ENCODE results near the gene TRABD.
"Not testable (repeated sequence)": the region's sequence is repeated elsewhere in the genome, so short reads cannot be mapped to it uniquely, and the experiment has no call there.

TRABD gene

DNA sequence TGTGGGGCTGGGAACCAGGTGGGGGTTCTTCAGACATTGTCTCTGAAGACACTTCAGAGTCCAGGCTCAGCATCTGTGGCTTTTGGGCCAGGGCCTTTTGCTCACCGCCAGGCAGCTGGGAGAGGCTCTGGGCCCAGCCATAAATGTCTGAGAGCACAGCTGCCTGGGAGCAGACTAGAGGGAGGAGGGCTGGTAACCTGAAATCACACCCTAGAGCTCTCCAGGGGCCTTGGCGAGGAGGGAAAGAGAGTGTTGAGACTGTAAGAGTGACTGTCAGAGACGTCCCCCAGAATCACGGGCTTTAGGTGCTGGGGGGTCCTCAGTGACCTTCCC is 4.1 kb downstream of the TRABD start:
- DNase-seq, result no peak

GRCh38 chr22:50190182-50190940 is 4.6 kb downstream of the TRABD start:
- no peak for DNase-seq

- no peak for DNase-seq
These were observed 5.4 kb downstream of the TRABD start for GRCh38 chr22:50190941-50191741.

GRCh38 chr22:50192436-50193204 is 6.9 kb downstream of the TRABD start:
- DNase-seq, result no peak

DNA sequence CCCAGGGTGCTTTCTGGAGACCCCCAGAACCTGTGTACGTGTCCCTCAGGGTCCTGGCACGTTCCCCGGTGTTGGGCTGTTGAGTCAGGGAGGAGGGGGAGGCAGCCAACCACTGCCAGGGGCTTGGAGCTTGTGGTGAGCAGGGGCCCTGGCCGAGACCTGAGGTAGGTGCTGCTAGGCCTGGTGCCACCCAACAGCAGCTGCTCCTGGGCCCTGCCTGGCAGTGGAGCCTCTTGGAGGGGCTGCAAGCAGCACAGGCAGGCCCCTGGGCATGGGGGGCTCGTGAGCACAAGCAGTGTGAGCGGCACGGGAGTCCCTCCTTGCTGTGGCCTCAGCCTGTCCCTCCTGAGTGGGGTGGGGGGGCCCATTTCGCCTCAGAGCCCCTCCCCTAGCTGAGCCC is 7.9 kb downstream of the TRABD start:
- no peak for DNase-seq

DNA sequence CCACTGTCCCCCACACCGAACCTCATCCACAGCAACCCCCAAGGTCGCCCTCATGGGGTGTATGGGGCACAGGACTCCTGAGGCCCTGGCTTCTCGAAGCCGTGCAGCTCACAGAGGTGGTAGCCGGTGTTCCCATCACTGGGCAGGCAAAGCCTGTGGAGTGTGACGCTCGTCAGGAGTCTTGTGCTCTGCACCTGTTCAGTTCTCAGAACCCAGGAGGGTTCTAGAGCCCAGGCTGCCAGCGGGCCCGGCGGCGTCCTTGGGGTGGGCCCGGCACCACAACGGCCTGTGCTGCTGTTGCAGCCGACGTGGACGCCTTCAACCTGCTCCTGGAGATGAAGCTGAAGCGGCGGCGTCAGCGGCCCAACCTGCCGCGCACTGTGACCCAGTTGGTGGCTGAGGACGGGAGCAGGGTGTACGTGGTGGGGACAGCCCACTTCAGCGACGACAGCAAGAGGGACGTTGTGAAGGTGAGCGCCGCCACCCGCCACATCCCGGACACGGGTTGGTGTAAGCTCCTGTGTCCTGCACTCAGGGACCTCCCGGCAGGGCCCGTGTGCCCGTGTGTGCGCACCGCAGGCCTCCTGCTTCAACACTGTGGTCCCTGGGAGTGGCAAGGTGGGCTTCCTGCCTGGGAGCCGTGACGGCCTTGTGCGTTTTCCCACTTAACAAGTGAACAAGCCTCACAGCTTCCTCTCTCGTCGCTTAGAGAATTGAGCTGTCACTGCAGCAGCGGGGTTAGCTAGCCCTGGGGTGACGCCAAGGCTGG is 8.5 kb downstream of the TRABD start:
- DNase-seq, result no peak

GRCh38 chr22:50196256-50196655 is 10.5 kb downstream of the TRABD start:
- DNase-seq, result no peak

- no peak for DNase-seq
These were observed 11.5 kb downstream of the TRABD start for GRCh38 chr22:50197000-50197800.

DNA sequence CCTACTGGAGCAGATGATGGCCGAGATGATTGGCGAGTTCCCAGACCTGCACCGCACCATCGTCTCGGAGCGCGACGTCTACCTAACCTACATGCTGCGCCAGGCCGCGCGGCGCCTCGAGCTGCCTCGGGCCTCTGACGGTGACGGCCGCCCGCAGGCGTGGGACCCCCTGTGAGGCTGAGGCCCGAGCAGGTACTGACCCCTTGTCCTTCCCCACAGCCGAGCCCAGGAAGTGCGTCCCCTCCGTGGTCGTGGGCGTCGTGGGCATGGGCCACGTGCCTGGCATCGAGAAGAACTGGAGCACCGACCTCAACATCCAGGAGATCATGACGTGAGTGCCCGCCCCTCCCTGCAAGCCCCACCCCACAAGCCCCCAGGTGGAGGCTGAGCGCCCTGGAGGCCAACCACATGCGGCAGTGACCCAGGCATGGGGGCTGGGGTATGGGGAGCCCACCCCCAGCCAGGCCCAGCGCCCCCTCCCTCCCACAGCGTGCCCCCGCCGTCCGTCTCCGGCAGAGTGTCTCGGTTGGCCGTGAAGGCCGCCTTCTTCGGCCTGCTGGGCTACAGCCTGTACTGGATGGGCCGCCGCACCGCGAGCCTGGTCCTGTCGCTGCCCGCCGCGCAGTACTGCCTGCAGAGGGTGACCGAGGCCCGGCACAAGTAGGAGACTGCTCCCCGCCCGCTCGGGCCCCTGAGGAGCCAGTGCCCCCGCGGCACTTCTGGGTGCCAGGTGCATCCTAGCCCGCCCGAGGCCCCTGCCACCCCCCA is 12.3 kb downstream of the TRABD start:
- DNase-seq, result no peak

GRCh38 chr22:50198624-50199017 is 12.9 kb downstream of the TRABD start:
- no peak for DNase-seq

DNA sequence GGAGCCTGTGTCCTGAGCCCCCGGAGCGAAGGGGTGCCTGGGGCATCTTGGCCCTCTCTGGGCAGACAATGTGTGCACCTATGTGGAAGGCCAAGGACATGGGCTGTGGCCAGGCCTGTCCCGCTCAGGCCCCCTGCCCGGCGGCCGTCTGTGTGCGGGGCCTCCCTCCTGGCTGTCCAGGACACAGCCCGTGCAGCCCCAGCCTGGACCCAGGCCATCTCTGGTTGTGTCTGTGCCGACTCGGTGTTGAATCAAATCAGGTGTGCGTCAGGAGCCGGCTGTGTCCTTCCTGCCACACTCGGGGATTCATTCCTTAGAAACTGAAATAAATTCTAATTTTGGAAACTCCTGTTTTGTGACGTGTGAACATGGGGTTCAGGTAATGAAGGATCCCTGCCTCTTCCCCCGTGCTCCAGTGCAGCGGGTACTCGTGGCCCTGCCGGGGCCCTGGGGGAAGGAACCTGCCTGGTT is 13.6 kb downstream of the TRABD start:
- no peak for DNase-seq

DNA sequence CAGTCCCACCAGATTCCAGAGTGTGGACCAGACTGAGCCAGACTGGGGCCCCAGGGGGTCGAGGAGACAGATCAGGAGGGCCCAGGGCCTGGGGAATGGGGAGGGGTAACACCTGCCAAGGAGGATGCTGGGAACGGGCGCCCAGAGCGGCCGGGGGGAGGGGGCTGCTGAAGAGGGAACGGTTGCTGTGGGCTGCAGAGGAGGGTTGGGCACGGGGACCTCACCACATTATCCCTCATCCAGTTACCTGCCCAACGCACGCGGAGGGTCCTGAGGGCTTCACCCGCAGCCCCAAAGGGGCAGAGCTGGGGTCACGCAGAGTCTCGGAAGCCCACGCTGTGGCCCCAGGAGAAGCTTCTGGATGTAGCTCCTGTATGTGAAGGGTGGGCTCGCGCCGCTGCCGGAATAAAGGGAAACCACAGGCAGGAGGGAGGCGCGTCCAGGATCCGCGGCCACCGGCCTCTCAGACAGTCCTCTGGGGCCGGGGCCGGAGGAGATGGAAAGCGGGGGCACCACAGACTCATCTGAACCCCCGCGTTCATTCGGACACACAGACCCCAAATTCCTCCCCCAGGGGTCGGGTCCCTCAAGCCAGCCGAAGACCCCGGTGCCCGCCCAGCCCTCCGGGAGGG is 14.2 kb downstream of the TRABD start:
- no peak for DNase-seq

DNA sequence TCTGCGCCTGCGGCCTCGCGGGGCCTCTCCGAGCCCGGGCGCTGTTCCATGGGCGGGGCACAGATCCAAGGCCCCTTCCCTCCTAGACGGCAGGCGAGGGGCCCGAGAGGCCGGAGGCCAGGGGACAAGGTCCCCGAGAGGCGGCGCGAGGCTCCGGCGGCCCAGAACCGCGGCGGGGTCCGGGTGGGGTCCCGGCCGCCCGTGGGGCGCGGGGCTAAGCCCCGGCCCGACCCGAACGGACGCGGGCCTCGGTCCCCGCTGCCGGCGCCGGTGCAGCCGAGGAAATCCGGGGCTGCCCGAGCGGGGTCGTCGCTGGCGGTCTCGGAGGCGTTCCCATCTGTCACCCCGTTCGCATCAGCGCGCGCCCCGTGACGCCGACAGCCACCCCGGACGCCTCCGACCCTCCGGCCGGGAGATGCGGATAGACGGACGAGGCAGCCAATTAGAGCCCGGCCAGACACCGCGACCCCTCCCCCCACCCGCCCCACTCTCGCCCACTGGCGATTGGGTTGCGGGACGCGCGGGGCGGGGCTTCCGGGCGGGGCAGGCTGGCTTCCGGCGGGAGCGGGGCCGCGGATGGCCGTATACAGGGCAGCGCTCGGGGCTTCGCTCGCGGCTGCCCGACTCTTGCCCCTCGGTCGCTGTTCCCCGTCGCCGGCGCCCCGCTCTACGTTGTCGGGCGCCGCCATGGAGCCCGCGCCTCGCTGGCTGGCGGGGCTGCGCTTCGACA is 14.9 kb downstream of the TRABD start, which contains the start of gene SELENOO:
SELENOO (plus strand) TSS at position 551 of the 730 bp plus-strand sequence; CDS start at position 577, 26 bp downstream.
- DNase-seq, result peak; percentile 82

- DNase-seq, result no peak
These were observed 15.7 kb downstream of the TRABD start for GRCh38 chr22:50201191-50202129.

DNA sequence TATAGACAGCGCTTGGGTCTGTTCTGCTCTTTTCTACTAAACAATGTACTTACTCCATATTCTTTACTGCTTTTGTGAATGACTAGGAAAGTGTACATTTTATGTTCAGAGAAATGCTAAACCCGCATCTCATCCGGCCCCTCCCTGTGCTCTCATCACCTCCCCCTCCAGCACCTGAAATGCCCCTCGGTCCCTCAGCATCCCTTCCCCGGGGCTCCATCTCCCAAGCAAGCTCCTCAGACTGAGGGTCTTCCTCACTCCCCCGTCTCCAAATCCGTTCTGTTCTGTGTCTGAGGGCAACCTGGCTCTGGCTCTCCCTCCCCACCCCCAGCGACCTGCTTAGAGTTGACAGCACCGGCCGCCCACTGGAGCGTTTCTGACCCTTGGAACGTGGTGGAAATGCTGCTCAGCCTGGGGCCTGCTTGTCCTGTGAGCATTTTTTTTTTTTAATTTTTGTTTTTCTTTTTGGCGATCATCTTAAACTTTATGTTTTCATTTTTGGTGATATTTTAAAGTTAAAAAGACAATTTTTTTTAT is 16.5 kb downstream of the TRABD start:
- DNase-seq, result no peak

- DNase-seq, result no peak
These were observed 17.6 kb downstream of the TRABD start for GRCh38 chr22:50203288-50203687.

DNA sequence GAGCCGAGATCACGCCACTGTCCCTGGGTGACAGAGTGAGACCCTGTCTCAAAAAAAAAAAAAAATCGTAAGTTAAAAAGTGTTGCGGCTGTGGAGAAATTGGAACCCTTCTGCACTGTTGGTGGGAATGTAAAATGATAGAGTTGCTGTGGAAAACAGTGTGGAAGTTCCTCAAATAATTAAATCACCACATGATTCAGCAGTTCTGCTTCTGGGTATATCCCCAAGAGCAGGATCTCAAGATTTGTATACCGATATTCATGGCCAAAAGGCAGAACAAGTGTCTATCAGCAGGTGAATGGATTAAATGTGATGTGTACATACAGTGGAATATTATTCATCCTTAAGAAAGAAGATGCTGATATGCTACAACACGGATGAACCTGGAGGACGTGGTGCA is 18.9 kb downstream of the TRABD start:
- DNase-seq, result no peak

DNA sequence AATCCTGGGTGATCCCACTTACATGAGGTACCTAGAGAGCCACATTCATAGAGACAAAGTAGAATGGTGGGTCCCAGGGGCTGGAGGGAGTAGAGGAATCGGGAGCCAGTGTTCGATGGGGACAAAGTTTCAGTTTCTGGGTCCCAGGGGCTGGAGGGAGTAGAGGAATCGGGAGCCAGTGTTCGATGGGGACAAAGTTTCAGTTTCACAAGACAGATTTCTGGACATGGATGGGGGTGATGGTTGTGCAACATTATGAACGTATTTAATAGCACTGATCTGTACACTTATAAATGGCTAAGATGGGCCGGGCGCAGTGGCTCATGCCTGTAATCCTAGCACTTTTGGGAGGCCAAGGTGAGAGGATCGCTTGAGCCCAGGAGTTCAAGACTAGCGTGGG is 19.3 kb downstream of the TRABD start:
- not testable (repeated sequence) for DNase-seq
